Skeletal muscle satellite cell (primary cell): ENCODE measurements around the gene PGLYRP4. TPM values are rescaled to one million over a fixed set of nuclear protein-coding genes. Genes with fewer than 3 reads are reported as not detected.

Experiments
- H3K27me3 ChIP-seq: 2 replicates; pipeline ENCODE4 v1.7.0; 2013; ENCODE audit warnings: low read length; ENCODE audit not compliant: control insufficient read depth, insufficient read depth
- H3K36me3 ChIP-seq: 2 replicates; pipeline ENCODE4 v1.7.0; 2013; ENCODE audit warnings: mild to moderate bottlenecking, control low read depth, low read length; ENCODE audit not compliant: insufficient read depth
- H3K4me1 ChIP-seq: 2 replicates; pipeline ENCODE4 v1.7.0; 2013; ENCODE audit warnings: low read length; ENCODE audit not compliant: control insufficient read depth, insufficient read depth
- H3K4me2 ChIP-seq: 2 replicates; pipeline ENCODE4 v1.7.0; 2013; ENCODE audit warnings: mild to moderate bottlenecking, low read length
- H3K4me3 ChIP-seq: 2 replicates; pipeline ENCODE4 v1.7.0; 2013; ENCODE audit warnings: low read length
- H3K9ac ChIP-seq: 2 replicates; pipeline ENCODE4 v1.7.0; 2013; ENCODE audit warnings: mild to moderate bottlenecking, low read depth, low read length, moderate library complexity
- H3K9me3 ChIP-seq: replicated peaks from 2 replicates; pipeline ENCODE4 v1.7.0; 2013; ENCODE audit warnings: mild to moderate bottlenecking, control low read depth, low read length
- small RNA-seq: library from RNA; depleted of rRNA; stranded (forward); fragments of <200 nt; gene quantifications from one replicate; pipeline ENCODE3, GENCODE V24; 2012

PGLYRP4 gene

GRCh38 chr1:153292740-153293479 is 55.7 kb downstream of the PGLYRP4 start:
- Histone ChIP-seq H3K36me3 (no peaks in the 10 kb centered on the region), H3K9ac (no peak overlapping the region), H3K4me2 (no peak overlapping the region), H3K4me1 (no peaks in the 10 kb centered on the region), H3K9me3 (no peaks in the 10 kb centered on the region), H3K27me3 (no peaks in the 10 kb centered on the region), H3K4me3 (no peak overlapping the region)

DNA sequence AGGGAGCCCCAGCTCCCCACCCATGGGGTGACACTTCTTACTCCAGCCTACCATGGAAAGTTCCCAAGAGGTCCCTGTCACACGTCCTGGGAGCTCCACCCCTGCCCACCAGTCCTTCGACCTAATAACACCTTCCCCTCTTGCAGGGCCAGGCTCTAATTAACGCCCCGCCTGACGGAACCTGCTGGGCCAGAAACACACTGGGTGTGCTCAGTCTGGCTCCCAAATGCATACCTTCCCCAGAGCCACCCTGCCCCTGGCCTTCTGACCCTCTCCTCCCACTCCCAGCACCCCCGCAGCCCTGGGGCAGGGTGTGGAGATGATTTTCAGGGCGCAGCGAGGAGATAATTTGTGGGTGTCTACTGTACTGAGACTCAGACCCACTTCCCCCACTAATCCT is 56.5 kb downstream of the PGLYRP4 start:
- H3K4me3 ChIP-seq: no peak overlapping the region
- no peak overlapping the region for H3K4me2 ChIP-seq
- no peak overlapping the region for H3K9ac ChIP-seq
- H3K27me3 ChIP-seq: peaks cover 3% of the 10 kb centered on the region
- H3K9me3 ChIP-seq: no peaks in the 10 kb centered on the region
- no peaks in the 10 kb centered on the region for H3K4me1 ChIP-seq
- no peaks in the 10 kb centered on the region for H3K36me3 ChIP-seq

DNA sequence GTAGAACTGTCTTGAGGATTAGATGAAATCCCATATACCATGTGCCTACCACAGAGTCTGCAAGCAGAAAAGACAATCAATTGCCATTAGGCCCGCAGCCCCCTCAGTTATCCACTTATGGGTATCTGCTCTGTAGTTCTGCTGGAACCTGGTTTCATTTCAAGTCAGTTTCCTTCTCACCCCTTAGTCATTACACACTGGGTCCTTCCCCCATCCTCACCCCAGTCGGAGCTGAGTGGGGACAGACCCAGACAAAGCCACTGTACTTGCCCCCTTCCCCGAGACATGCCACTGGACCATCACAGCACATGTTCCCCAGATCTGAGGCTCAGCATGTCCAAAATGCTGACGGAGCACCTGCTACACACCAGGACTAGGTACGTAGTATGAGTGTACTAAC is 57.1 kb downstream of the PGLYRP4 start:
- Histone ChIP-seq H3K9me3 (no peaks in the 10 kb centered on the region), H3K27me3 (peaks cover 7% of the 10 kb centered on the region), H3K4me3 (no peak overlapping the region), H3K4me1 (no peaks in the 10 kb centered on the region), H3K9ac (no peak overlapping the region), H3K36me3 (no peaks in the 10 kb centered on the region), H3K4me2 (no peak overlapping the region)

DNA sequence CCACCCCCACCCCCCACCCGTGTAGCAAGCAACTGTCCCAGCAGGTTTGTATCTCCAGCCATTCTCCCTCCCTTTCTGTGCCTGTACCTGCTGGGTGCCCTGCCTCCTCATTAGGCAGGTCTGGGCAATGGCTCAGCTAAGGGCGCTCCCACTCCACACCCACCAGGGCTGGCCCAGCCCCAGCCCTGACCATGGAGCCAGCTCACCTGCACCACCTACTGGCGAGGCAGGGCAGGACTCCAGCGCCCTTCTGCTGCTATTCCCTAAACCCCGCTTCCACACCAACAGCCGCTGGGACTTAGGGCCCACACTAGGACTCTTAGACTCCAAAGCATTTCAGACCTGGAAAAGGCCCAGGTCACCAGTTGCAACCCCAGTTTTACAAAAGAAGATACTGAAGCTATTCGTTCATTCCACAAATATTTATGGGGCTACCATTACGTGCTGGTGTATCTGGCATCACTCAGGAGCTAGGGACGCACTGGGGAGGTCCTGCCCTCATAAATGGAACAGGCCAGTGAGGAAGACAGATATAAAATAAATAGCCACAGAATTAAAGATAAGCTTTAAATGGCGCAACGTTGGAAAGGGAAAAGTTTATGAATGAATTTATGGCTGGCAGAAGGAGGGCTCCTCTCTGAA is 59.9 kb downstream of the PGLYRP4 start:
- no peaks in the 10 kb centered on the region for H3K4me1 ChIP-seq
- H3K4me2 ChIP-seq: no peak overlapping the region
- H3K27me3 ChIP-seq: peaks cover 7% of the 10 kb centered on the region
- no peak overlapping the region for H3K4me3 ChIP-seq
- H3K9me3 ChIP-seq: no peaks in the 10 kb centered on the region
- no peaks in the 10 kb centered on the region for H3K36me3 ChIP-seq
- H3K9ac ChIP-seq: no peak overlapping the region

Small RNA genes lying within 50 kb of the gene (small RNA-seq; reads per million reads assigned to genes)
- gene RNU6-160P (not detected), gene S100A15A (not detected)
